MCF 10A (cell line): Measurements from ENCODE around the gene TXNRD1. TPM values are rescaled to one million over a fixed set of nuclear protein-coding genes. Genes with fewer than 3 reads are reported as not detected.
A peak's percentile ranks its signal among the peaks of the same experiment; 100 is the strongest.

Experiments
- BruUV-seq: library from RNA; stranded (reverse); fragments of 400-500 nt; replicated peaks from 2 replicates; lab custom pipeline; 2021; lab: Mats Ljungman, UMichigan
- CTCF ChIA-PET: fragments of 300-600 bp; sonication (Branson Sonifier 250); formaldehyde crosslinking; extraction: SDS; loops from one replicate; lab custom pipeline; 2021; ENCODE audit warnings: antibody characterized with exemption, inconsistent platforms; lab: Yijun Ruan, JAX
- POLR2A ChIA-PET: fragments of 300-600, 350-650 bp; sonication (Branson Sonifier 250); formaldehyde crosslinking; extraction: SDS; loops from one replicate; lab custom pipeline; 2020; ENCODE audit warnings: antibody characterized with exemption, inconsistent platforms; lab: Yijun Ruan, JAX
- DNase-seq: peaks from one replicate; pipeline ENCODE4 v3.0.0-alpha.2; 2018; ENCODE audit not compliant: unreplicated experiment
- H3K27ac Mint-ChIP-seq: one replicate; pipeline ENCODE4 v1.8.0; 2022; ENCODE audit warnings: mild to moderate bottlenecking, low read depth, mixed read lengths; ENCODE audit not compliant: unreplicated experiment
- H3K27me3 Mint-ChIP-seq: one replicate; pipeline ENCODE4 v1.8.0; 2022; ENCODE audit warnings: mixed read lengths; ENCODE audit not compliant: insufficient read depth, unreplicated experiment
- H3K36me3 Mint-ChIP-seq: one replicate; pipeline ENCODE4 v1.8.0; 2022; ENCODE audit warnings: mild to moderate bottlenecking, moderate library complexity, mixed read lengths; ENCODE audit not compliant: insufficient read depth, unreplicated experiment
- H3K4me1 Mint-ChIP-seq: one replicate; pipeline ENCODE4 v1.8.0; 2022; ENCODE audit warnings: mixed read lengths; ENCODE audit not compliant: insufficient read depth, unreplicated experiment
- H3K4me3 Mint-ChIP-seq: one replicate; pipeline ENCODE4 v1.8.0; 2022; ENCODE audit warnings: mild to moderate bottlenecking, moderate library complexity, mixed read lengths; ENCODE audit not compliant: unreplicated experiment
- H3K9me3 Mint-ChIP-seq: one replicate; pipeline ENCODE4 v1.8.0; 2022; ENCODE audit warnings: mixed read lengths; ENCODE audit not compliant: unreplicated experiment
- CTCF ChIP-seq: fragments of 200-600 bp; IDR thresholded peaks from one replicate; pipeline ENCODE4 v1.8.0; 2022; ENCODE audit warnings: antibody characterized with exemption, mild to moderate bottlenecking; ENCODE audit not compliant: unreplicated experiment
- intact Hi-C: fragments of 100-400 bp; cut with micrococcal nuclease; formaldehyde crosslinking; loops from 2 replicates; pipeline ENCODE4 v1.14.1; 2022
- total RNA-seq: library from RNA; stranded (reverse); gene quantifications from 2 replicates; pipeline ENCODE4 v1.2.3, GENCODE V29; 2022

Gene TXNRD1
- total RNA-seq, 1 experiment from 2014 or later: 64.0 TPM

- TF ChIP-seq CTCF: no peak
- no peak for DNase-seq
- intact Hi-C loops: no loop called here
- H3K27ac Mint-ChIP-seq: peak overlapping the region; percentile 39
- H3K4me3 Mint-ChIP-seq: no peak overlapping the region
- no TSS peak for BruUV-seq
- CTCF ChIA-PET: interaction anchor here (1.3 kb wide), 1 partner anchor 10 kb away, joined by 4 read pairs; no protein-coding TSS in a partner anchor
- peaks cover 46% of the 10 kb centered on the region for H3K4me1 Mint-ChIP-seq
- no peaks in the 10 kb centered on the region for H3K9me3 Mint-ChIP-seq
- H3K36me3 Mint-ChIP-seq: no peaks in the 10 kb centered on the region
- H3K27me3 Mint-ChIP-seq: no peaks in the 10 kb centered on the region
- POLR2A ChIA-PET: interaction anchor here (0.6 to 1.6 kb wide), 2 partner anchors 37 to 105 kb away, joined by 3 to 4 read pairs; no protein-coding TSS in a partner anchor
These were observed 32.8 kb upstream of the TXNRD1 start for GRCh38 chr12:104182621-104183378.

GRCh38 chr12:104183443-104183842 lies 32.1 kb upstream of the TXNRD1 start:
- ChIA-PET POLR2A (interaction anchor here (1.6 kb wide), 1 partner anchor 105 kb away, joined by 4 read pairs; no protein-coding TSS in a partner anchor), CTCF (interaction anchor here (0.9 to 1.3 kb wide), 3 partner anchors 10 to 23 kb away, joined by 3 to 4 read pairs (median 3); no protein-coding TSS in a partner anchor)
- no peak for TF ChIP-seq CTCF
- no TSS peak for BruUV-seq
- Mint-ChIP-seq H3K4me1 (peaks cover 39% of the 10 kb centered on the region), H3K27ac (no peak overlapping the region), H3K36me3 (no peaks in the 10 kb centered on the region), H3K4me3 (no peak overlapping the region), H3K27me3 (no peaks in the 10 kb centered on the region), H3K9me3 (no peaks in the 10 kb centered on the region)
- no peak for DNase-seq
- intact Hi-C loops: no loop called here

GRCh38 chr12:104187446-104188155 lies 28.0 kb upstream of the TXNRD1 start:
- no peak for TF ChIP-seq CTCF
- ChIA-PET CTCF (no interaction called here), POLR2A (interaction anchor here (0.7 kb wide), 1 partner anchor 94 kb away, joined by 3 read pairs; no protein-coding TSS in a partner anchor)
- Mint-ChIP-seq H3K27ac (no peak overlapping the region), H3K4me3 (no peak overlapping the region), H3K27me3 (no peaks in the 10 kb centered on the region), H3K36me3 (no peaks in the 10 kb centered on the region), H3K4me1 (peaks cover 12% of the 10 kb centered on the region), H3K9me3 (no peaks in the 10 kb centered on the region)
- intact Hi-C loops: no loop called here
- no peak for DNase-seq
- BruUV-seq: no TSS peak

GRCh38 chr12:104188534-104188933 lies 27.0 kb upstream of the TXNRD1 start:
- no peak for TF ChIP-seq CTCF
- Mint-ChIP-seq H3K27me3 (no peaks in the 10 kb centered on the region), H3K27ac (no peak overlapping the region), H3K4me1 (peaks cover 6% of the 10 kb centered on the region), H3K36me3 (no peaks in the 10 kb centered on the region), H3K4me3 (no peak overlapping the region), H3K9me3 (no peaks in the 10 kb centered on the region)
- no TSS peak for BruUV-seq
- no peak for DNase-seq
- intact Hi-C loops: no loop called here
- ChIA-PET CTCF (no interaction called here), POLR2A (interaction anchor here (0.6 kb wide), 1 partner anchor 103 kb away, joined by 4 read pairs; no protein-coding TSS in a partner anchor)
